ENCODE measurements around the gene FLAD1.

Gene FLAD1

DNA sequence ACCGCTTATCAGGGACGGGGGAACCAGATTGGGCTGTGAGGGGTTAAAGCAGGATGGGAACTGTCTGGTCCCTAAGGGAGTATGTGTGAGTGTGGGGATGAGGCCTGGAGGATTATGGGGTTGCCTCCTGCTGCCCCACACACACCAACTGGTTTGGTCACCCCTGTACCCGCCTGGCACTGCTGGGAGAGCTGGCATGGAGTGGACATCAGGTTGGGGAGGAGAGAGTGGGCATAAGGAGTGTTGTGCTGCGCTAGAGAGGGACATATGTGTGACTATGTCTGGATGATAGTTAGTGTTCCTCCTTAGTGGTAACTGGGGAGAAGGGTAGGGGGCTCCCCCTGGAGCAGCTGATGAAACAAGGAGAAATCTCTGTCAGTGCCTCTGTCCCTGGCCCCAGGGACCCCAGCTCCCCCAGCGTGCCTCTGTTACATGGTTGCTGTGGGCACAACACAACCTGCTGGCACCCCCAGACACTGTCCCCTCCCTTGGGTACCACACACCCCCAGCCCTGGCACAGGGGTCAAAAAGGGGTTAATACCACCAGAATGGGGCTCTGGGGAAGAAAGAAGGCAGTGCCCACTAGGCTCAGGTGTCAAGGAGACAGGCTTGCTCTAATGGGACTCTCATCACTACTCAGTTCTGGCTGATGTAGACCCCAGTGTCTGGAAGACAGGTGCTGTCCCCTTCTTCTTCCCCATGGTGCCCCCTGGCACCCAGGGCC lies 21.4 kb downstream of the FLAD1 start:
- DNase-seq (ENCODE audit: low read depth): no peak

DNA sequence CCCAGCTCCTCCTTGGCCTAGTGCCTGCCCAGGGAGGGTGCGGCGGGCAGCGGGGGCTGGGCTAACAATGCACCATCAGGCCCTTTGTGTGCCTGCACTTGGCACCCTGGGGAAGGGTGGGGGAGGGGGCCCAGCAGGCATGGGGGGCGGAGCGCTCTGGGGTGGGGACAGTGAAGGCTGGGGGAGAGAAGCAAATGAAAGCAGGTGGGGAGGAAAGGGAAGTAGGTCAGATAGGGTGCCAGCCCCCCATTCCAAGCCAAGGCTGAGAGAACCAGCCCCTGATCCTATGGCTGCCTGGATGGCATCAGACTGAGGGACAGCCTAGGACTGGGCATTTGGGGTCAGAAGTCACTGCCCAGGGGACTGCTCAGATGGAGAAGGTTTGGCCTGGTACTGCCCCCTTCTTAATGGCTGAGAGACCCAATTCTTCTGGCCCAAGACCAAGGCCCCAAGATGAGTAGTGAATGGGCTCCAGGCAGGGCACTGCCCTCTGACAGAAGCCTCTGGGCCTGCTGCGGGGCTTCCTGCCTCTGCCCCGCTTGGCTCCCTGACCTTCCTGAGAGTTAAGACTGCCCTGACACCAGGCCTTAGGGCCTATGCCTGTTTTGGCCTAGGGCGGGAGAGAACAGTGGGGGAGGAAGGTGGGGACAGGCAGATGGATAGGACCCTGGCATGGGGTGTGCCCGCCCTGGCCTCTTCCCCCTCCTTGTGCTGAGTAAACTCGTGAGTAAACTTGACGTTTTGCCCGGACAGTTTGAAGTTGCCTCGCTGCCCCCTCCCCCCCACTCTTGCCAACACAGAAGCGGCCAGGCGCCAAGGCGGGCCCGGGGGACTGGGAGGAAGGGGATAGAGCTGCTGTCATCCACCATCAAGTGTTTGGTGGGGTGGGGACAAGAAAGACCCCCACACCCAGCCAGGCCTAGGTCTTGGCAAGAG lies 22.2 kb downstream of the FLAD1 start:
- DNase-seq (ENCODE audit: low read depth): no peak

DNA sequence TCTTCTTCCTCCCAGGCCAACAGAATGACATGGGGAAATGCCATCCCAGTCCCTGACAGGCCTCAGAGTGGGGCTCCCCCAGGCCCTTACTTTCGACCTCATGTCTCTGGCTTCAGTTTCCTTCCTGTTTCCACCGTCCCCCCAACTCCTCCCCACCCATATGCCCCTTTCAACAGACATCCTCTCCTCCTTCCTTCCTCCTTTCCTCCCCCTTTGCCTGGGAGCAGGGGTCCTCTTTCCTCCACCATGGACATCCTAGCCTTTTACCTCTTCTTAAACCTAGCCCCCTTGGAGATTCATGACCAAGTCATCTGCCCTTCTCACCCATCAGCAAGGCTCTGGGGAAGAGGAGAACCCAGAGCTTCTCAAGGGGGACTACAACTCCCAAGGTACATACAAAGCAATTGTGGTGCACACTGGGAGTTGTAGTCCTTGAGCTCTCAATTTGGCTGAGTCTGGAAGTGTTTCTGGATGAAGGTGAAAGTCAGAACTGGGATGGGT lies 23.5 kb downstream of the FLAD1 start:
- no peak for DNase-seq (ENCODE audit: low read depth)

DNA sequence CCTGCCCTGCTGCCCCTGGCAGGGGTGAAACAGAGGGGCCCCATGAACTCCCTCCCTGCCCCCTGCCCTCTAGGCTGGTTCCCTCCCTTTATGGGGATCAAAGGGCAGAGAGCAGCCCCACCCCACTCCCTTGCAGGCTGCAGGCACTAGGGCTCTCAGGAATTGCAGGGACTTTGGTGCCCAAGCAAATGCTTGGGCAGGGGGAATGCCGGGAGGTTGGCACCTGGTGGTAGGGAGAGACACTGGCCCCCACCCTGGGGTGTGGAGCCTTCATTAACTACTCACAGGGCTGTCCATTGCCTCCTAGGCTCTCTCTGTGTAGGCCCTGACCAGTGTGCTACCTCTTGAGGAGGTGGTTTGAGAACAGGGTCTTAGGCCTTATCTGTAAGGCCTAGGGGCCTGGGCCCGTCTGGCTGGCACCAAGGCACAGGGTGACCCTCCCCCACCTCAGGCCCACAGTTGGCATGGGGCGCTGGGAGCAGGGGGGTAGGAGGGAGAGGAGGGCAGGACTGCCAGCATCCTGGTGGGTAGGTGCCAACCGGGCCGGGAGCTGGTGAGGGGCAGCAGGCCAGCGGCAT lies 24.2 kb downstream of the FLAD1 start:
- no peak for DNase-seq (ENCODE audit: low read depth)

DNA sequence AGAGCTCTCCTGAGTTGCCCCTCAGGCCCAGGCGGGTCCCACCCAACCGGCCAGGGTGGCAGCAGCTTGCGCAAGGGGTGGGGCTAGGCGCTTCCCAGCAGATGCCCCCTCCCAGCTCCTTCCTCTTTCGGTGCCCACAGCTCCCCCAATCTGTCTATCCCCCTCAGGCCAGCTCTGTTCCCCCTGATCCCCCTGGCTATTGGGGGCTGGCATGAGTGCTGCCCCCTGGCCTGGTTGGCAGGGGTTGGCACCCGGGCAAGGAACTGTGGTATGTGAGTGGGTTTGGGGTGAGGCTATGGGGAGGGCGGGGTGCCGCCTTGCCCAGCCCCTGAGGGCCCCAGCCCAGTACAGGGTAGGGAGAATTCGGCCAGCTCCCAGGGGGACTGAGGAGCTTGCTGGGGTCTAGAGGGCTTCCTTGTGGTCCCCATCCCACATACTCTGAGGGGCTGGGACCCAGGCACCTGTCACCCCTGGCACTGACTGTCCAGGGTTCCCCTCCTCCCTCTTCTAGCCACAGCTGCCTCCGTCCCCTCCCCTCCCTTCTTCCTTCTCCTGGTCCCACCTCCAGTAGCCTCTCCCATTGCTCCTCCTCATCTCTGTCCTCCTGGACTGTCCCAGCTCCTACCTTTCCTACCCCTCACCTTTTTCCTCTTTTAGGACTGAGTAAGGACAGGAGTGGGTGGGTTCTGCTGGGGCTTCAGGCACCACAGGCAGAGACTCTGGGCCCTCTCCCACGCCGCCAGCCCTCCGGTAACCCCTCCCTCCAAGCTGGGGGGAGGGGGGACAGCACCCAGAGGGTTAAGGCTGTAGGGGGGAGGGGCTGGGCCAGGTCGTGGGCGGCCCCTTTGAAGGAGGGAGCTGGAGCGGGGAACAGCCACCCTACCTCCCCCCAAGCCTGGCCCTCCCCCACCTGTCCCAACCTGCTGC lies 25.1 kb downstream of the FLAD1 start:
- DNase-seq (ENCODE audit: low read depth): no peak

DNA sequence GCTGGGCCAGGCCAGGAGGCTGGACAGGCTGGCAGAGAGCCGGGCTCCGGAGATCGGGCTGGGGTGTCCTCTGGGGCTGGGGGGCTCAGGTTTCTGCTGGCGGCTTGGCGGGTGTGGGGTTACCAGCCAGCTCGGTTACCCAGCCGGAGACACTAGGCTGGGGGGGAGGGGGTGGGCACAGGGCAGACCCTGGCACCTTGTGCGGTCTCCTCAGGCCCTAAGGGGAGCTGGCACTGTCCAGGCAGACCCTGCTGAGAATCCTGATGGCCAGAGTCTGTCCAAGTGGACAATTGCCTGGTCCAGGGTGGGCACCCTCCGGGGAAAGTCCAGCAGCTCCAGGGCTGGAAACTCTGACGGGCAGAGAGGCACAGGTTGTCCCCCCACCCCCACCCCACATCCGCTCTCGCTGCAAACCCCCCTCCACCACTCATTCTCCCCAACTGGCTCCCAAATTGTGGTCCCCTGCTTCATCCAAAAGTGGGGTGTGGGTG lies 26.1 kb downstream of the FLAD1 start:
- no peak for DNase-seq (ENCODE audit: low read depth)

DNA sequence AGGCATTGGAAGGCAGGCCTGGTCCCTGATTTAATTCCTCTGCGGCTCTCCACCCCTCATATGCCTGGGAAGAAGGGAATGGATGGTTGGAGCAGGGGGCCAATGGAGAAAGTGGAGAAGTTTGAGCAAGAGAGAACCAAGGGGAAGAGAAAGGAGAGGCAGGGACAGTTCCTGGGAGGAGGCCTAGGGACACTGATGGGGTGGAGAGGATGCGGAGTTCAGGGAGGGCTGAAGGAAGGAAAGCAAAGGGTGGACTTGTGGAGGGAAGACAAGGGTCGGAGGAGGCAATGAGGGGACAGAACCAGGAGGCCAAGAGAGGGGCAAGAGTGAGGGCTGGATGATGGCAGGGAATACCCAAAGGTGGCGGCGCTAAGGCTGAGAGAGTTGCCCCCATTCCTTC lies 26.6 kb downstream of the FLAD1 start:
- DNase-seq (ENCODE audit: low read depth): no peak

DNA sequence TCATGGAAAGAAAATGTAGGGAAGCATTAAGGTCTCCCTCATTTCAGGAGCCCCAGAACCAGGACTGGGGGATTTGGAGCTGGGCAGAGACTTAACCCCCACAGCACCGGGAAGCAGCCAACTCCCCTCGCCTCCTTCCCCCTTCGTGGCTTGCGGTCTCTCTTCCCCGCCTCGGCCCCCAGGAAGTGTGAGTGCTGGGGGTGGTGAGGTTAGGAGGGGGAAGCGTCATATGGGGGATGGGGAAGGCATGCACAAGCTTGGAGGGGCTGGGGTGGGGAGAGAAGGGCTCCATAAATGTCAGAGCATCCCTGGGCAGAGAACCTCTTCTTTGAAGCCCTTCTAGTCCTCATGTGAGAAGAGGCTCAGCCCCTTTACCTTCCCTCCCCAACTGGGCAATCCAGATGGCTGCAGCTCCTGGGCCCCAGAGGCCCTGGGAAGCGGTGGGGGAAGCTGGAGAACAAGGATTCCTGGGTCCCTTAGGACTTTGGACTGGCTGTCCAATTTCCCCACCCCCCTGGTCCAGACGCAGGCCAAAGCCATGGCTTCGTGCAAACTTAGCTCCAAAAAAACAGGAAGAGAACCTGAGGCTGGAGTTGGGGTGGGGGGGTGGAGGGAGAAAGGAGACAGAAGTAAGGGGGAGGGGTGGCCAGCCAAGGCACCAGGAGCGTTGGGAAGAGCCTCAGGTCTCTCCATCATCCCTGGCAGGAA lies 27.2 kb downstream of the FLAD1 start:
- no peak for DNase-seq (ENCODE audit: low read depth)

DNA sequence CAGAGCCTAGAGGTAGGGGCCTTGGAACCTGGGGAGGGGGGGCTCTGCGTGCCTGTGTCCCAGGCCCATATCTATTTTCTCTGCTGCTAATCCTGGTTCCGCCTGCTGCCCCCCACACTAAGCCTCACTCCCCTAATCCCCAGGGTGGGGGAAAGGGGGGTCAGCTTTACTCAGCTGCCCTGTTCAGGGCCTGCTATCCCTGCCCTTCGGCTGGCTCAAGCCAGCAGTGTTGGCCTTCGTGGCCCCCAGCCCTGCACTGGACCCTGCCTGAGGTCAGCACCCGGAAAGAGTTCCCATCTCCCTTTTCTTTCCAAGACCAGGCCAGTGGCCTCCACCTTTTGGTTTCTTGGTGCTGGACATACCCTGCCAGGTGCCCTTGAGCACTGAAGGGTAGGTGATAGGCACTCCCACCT lies 27.9 kb downstream of the FLAD1 start:
- no peak for DNase-seq (ENCODE audit: low read depth)

DNA sequence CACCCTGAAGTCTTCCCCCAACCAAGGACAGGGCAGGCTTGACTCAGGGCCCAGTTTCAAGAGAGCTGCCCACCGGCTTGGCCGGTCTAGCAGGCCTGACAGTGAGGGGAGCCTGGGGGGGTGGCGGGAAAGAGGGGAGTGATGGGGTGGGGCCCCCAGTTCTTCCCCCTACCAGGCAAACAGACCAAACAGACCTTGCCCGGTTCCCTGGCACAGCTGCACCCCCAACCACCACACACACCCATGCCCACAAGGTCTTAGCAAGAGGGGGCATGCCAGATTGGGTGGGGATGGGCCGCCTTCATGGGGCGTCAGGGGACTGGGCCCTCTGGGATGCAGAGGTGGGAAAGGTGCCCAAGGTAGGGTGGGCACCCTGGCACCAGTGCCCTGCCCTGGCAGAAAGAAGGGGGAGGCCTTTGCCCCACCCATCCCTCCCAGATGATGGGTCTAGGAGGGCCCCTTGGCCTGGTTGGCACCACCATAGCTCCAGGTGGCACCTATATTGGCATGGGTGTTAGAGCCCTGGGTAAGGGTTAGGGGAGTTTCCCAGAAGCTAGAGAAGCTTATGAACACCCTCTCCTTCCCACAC lies 28.4 kb downstream of the FLAD1 start:
- no peak for DNase-seq (ENCODE audit: low read depth)

DNA sequence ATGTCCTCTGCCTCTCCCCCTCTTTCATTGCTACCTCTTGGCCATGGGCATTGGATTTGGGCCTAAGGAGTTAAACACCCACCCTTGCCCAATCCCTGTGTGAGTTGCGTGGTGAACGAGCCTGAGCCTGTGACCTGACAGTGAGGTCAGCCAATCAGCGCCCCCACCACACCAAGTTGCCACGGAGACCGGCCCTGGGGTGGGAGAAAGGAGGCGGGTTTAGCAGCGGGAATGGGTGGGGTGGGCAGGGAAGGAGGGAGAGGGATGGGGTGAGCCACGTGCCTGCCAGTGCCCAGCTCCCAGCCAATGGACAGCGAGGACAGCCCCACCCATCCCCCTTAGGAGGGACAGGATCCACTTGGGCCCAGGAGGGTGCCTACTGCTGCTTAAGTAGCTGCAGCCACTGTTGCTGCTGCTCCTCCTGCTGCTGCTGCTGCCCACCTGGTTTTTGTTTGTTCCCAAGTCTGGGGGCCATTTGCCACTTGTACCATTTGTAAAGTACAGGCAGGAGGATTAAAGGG lies 28.9 kb downstream of the FLAD1 start:
- DNase-seq (ENCODE audit: low read depth): no peak

DNA sequence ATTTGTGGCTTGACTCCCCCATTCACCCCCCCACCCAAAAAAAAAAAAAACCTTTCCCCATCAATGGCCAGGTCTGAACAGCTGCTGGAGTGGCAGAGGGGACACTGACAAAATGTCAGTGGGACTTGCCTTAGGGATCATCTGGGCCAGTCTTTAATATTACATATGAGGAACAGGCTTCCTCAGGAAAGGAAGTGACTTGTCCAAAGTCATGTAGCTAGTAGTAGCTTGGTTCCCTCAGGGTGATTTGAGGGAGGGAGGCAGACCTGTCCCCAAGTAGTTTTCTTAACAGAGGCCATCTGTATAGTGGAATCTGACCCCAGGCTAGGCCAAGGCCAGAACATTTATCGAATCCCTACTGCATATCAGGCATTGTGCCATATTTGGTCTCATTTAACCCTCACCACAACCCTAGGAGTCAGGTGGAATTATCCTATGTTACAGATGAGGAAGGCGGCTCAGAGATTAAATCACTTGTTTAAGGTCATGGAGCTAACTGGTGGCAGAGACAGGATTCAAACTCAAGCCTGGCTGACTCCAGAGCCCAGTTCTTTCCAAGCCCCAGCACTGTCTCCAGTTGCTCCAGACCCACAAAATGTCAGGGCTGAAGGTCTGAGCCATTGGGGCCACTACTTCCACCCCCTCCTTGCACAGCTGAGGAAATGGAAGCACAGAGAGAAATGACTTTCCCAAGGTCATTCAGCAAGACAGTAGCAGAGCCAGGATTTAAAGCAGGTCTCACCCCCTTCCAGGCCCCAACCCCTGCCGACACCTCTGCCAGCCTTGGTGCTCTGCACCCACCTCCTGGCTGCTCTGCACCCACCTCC lies 29.8 kb downstream of the FLAD1 start:
- DNase-seq (ENCODE audit: low read depth): no peak

DNA sequence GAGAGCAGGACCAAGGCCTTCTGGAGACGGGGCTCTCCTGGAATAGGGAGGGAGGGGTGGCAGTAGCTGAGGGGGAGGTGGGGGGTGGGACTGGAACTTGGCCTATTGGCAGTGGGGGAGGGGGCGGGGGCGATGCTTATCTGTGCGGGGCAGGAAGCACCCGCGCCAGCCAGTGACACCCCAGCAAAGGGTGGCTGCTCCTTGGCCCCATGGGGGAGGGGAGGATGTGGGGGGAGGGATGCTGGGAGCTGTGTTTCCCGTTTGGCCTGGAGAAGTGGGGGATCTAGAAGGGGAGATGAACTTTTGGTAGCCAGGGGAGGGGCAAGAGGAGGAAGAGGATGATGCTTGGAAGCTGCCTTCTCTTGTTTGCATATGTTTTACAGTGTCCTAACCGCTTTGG lies 30.5 kb downstream of the FLAD1 start:
- no peak for DNase-seq (ENCODE audit: low read depth)

DNA sequence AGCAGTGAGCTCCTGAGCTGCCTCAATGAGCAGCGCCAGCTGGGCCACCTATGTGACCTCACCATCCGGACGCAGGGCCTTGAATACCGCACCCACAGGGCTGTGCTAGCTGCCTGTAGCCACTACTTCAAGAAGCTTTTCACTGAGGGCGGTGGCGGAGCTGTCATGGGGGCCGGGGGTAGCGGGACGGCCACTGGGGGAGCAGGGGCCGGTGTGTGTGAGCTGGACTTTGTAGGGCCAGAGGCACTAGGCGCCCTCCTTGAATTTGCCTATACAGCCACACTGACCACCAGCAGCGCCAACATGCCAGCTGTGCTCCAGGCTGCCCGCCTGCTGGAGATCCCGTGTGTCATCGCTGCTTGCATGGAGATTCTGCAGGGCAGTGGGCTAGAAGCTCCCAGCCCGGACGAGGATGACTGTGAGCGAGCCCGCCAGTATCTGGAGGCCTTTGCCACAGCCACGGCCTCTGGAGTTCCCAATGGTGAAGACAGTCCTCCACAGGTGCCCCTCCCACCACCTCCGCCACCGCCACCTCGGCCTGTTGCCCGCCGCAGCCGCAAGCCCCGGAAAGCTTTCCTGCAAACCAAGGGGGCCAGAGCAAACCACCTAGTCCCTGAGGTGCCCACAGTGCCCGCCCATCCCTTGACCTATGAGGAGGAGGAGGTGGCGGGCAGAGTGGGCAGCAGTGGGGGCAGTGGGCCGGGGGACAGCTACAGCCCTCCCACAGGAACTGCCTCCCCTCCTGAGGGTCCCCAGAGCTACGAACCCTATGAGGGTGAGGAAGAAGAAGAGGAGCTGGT lies 31.8 kb downstream of the FLAD1 start:
- DNase-seq (ENCODE audit: low read depth): no peak

DNA sequence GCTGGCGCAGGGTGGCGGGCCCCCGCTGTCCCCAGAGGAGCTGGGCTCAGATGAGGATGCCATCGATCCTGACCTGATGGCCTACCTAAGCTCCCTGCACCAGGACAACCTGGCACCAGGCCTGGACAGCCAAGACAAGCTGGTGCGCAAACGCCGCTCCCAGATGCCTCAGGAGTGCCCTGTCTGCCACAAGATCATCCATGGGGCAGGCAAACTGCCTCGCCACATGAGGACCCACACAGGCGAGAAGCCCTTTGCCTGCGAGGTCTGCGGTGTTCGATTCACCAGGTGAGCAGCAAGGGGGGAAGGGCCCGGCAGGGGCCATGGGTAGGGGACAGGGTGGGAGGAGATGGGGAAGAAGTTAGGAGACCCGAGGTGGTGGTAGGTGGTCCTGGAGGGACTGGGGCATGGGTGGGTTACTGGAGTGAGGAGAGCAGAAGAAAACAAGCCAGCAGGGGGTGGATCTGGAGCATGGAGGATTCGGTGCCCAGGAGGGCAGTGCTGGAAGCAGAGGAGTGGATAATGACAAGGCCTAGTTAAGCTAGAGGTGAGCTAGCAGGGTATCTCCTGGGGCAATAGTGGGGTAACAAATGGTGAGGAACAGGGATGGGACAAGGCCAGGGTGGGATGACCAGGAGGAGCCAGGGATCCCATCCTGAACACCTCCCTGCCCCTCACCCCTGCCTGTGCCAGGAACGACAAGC lies 32.5 kb downstream of the FLAD1 start:
- DNase-seq (ENCODE audit: low read depth): no peak

DNA sequence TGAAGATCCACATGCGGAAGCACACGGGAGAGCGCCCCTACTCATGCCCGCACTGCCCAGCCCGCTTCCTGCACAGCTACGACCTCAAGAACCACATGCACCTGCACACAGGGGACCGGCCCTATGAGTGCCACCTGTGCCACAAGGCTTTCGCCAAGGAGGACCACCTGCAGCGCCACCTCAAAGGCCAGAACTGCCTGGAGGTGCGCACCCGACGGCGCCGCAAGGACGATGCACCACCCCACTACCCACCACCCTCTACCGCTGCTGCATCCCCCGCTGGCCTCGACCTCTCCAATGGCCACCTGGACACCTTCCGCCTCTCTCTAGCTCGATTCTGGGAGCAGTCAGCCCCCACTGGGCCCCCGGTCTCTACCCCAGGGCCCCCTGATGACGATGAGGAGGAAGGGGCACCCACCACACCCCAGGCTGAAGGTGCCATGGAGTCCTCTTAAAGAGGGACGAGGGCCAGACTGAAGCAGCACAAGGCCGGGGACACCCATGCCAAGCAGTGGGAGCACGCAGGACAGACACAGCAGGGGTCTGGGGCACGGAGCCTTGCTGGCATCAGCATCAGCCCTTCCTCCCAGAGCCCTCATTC lies 33.2 kb downstream of the FLAD1 start:
- no peak for DNase-seq (ENCODE audit: low read depth)
